CD4-positive, alpha-beta T cell (primary cell): ENCODE results near the gene LRRFIP2. TPM values are rescaled to one million over a fixed set of nuclear protein-coding genes. Genes with fewer than 3 reads are reported as not detected.

Experiments
- ATAC-seq: fragments of 200-7000 bp; cut with Tn5 transposase; one replicate; pipeline ENCODE4 v1.10.0; 2022; ENCODE audit warnings: mild to moderate bottlenecking; ENCODE audit not compliant: poor library complexity
- CTCF ChIA-PET: fragments of 350-600 bp; sonication (Branson Sonifier 250); formaldehyde crosslinking; loops from one replicate; lab custom pipeline; 2021; ENCODE audit warnings: antibody characterized with exemption, inconsistent platforms; lab: Charles Lee
- POLR2A ChIA-PET: fragments of 350-600 bp; sonication (Branson Sonifier 250); formaldehyde crosslinking; loops from one replicate; lab custom pipeline; 2021; ENCODE audit warnings: antibody characterized with exemption, inconsistent platforms; lab: Charles Lee
- DNase-seq, 14 experiments: peaks; one replicate each; pipeline ENCODE4 v3.0.0-alpha.2; 2013 to 2020; ENCODE audit warnings: mixed read lengths in 2 of 14
- H3K27ac ChIP-seq, 2 donors: one replicate each; pipeline versions ENCODE4 v1.5.1 to v1.7.0; 2013; ENCODE audit warnings: low read length in 2 of 2, low read depth in 1 of 2, mild to moderate bottlenecking in 1 of 2
- H3K27me3 ChIP-seq, 2 experiments: 1 replicate in 1 of 2; 2 replicates in 1 of 2; pipeline versions ENCODE4 v1.6.1 to v1.7.0; 2013; ENCODE audit warnings: low read length in 2 of 2, control low read depth in 1 of 2, mild to moderate bottlenecking in 1 of 2, moderate library complexity in 1 of 2; ENCODE audit not compliant: insufficient read depth in 2 of 2, control insufficient read depth in 1 of 2
- H3K36me3 ChIP-seq: one replicate; pipeline ENCODE4 v1.6.1; 2013; ENCODE audit warnings: low read length, control low read depth; ENCODE audit not compliant: insufficient read depth
- H3K4me1 ChIP-seq: one replicate; pipeline ENCODE4 v1.6.1; 2013; ENCODE audit warnings: low read length, control low read depth; ENCODE audit not compliant: insufficient read depth
- H3K4me3 ChIP-seq: one replicate; pipeline ENCODE4 v1.5.1; 2013; ENCODE audit warnings: mild to moderate bottlenecking, low read length, moderate library complexity
- H3K9me3 ChIP-seq, 2 experiments: 1 replicate in 1 of 2; 2 replicates in 1 of 2; pipeline versions ENCODE4 v1.6.1 to v1.7.0; 2013; ENCODE audit warnings: low read length in 2 of 2, mild to moderate bottlenecking in 2 of 2, control low read depth in 1 of 2, moderate library complexity in 1 of 2; ENCODE audit not compliant: control insufficient read depth in 1 of 2, insufficient read depth in 1 of 2
- H3K27ac Mint-ChIP-seq: one replicate; pipeline ENCODE4 v1.8.0; 2020; ENCODE audit warnings: mixed read lengths
- H3K27me3 Mint-ChIP-seq: one replicate; pipeline ENCODE4 v1.8.0; 2021; ENCODE audit warnings: mixed read lengths
- H3K36me3 Mint-ChIP-seq: one replicate; pipeline ENCODE4 v1.8.0; 2021; ENCODE audit warnings: low read depth, mixed read lengths
- H3K4me1 Mint-ChIP-seq: one replicate; pipeline ENCODE4 v1.8.0; 2021; ENCODE audit warnings: low read depth, mixed read lengths
- H3K4me3 Mint-ChIP-seq: one replicate; pipeline ENCODE4 v1.8.0; 2020; ENCODE audit warnings: mild to moderate bottlenecking, mixed read lengths
- H3K9me3 Mint-ChIP-seq: one replicate; pipeline ENCODE4 v1.8.0; 2020; ENCODE audit warnings: mixed read lengths
- intact Hi-C, 2 experiments: fragments of 100-400 bp; cut with DNase I in 1 of 2; cut with micrococcal nuclease in 1 of 2; formaldehyde crosslinking; loops; one replicate each; pipeline versions ENCODE4 v1.15.1 to v1.9.0; 2023 to 2025; cut with DNase I, micrococcal nuclease
- total RNA-seq, 174 experiments: library from RNA in 2 of 174; stranded (reverse) in 2 of 174; gene quantifications; one replicate each; pipeline ENCODE4 v1.2.3 and lab custom pipeline; 2021 to 2026
- TF ChIP-seq, protein P1 (sequence below): fragments of 200-600 bp; IDR thresholded peaks from one replicate; pipeline ENCODE4 v1.8.0; 2022; ENCODE audit warnings: antibody characterized with exemption, mild to moderate bottlenecking

Gene LRRFIP2
- total RNA-seq, 2 experiments from 2014 or later: 34.2 to 34.8 TPM

- intact Hi-C loops: no loop called here
- H3K4me3 ChIP-seq: no peak overlapping the region
- peaks cover 0 to 2% of the 10 kb centered on the region in 2 experiments for H3K27me3 ChIP-seq
- H3K9me3 ChIP-seq: peaks cover 0 to 12% of the 10 kb centered on the region in 2 experiments
- Mint-ChIP-seq H3K27ac (no peak overlapping the region), H3K27me3 (no peaks in the 10 kb centered on the region), H3K9me3 (no peaks in the 10 kb centered on the region), H3K4me1 (peaks cover 34% of the 10 kb centered on the region), H3K4me3 (no peak overlapping the region), H3K36me3 (no peaks in the 10 kb centered on the region)
- TF ChIP-seq, protein P1, sequence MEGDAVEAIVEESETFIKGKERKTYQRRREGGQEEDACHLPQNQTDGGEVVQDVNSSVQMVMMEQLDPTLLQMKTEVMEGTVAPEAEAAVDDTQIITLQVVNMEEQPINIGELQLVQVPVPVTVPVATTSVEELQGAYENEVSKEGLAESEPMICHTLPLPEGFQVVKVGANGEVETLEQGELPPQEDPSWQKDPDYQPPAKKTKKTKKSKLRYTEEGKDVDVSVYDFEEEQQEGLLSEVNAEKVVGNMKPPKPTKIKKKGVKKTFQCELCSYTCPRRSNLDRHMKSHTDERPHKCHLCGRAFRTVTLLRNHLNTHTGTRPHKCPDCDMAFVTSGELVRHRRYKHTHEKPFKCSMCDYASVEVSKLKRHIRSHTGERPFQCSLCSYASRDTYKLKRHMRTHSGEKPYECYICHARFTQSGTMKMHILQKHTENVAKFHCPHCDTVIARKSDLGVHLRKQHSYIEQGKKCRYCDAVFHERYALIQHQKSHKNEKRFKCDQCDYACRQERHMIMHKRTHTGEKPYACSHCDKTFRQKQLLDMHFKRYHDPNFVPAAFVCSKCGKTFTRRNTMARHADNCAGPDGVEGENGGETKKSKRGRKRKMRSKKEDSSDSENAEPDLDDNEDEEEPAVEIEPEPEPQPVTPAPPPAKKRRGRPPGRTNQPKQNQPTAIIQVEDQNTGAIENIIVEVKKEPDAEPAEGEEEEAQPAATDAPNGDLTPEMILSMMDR: no peak
- no peak overlapping the region for H3K27ac ChIP-seq
- H3K36me3 ChIP-seq: no peaks in the 10 kb centered on the region
- DNase-seq (no peak), ATAC-seq (no peak)
- ChIA-PET CTCF (no interaction called here), POLR2A (no interaction called here)
- H3K4me1 ChIP-seq: peaks cover 59% of the 10 kb centered on the region
Measured at GRCh38 chr3:37221407-37221806, 47.0 kb upstream of the LRRFIP2 start.

DNA sequence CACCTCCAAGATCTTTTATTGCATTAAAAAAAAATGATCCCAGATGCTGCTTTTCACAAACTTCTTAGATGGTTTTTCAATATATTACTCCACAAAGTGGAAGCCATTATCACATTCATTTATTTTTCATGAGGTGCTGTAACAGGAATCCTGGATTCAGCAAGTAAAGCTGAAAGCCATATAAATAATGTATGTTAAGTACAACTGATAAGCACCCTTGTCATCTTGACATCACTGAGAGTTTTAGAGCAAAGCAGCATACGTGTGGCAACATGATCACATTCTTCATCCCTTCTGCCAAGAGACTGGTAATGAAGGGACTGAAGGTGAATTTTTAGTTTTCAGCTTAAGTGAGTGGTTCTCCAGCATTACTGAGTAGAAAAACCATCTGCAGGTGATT is 44.9 kb upstream of the LRRFIP2 start:
- ChIA-PET POLR2A (interaction anchor here (0.7 kb wide), 1 partner anchor 226 kb away, joined by 3 read pairs; the partner anchor contains the start of genes EPM2AIP1 and MLH1), CTCF (no interaction called here)
- no peaks in the 10 kb centered on the region for H3K9me3 Mint-ChIP-seq
- intact Hi-C loops: no loop called here
- Histone ChIP-seq H3K4me1 (peaks cover 59% of the 10 kb centered on the region), H3K27me3 (peaks cover 0 to 2% of the 10 kb centered on the region in 2 experiments), H3K36me3 (no peaks in the 10 kb centered on the region), H3K4me3 (no peak overlapping the region), H3K9me3 (peaks cover 0 to 12% of the 10 kb centered on the region in 2 experiments), H3K27ac (no peak overlapping the region)
- no peaks in the 10 kb centered on the region for H3K27me3 Mint-ChIP-seq
- no peak for DNase-seq
- H3K36me3 Mint-ChIP-seq: no peaks in the 10 kb centered on the region
- H3K4me1 Mint-ChIP-seq: peaks cover 21% of the 10 kb centered on the region
- TF ChIP-seq, protein P1: no peak
- no peak overlapping the region for H3K27ac Mint-ChIP-seq
- ATAC-seq: no peak
- no peak overlapping the region for H3K4me3 Mint-ChIP-seq

DNA sequence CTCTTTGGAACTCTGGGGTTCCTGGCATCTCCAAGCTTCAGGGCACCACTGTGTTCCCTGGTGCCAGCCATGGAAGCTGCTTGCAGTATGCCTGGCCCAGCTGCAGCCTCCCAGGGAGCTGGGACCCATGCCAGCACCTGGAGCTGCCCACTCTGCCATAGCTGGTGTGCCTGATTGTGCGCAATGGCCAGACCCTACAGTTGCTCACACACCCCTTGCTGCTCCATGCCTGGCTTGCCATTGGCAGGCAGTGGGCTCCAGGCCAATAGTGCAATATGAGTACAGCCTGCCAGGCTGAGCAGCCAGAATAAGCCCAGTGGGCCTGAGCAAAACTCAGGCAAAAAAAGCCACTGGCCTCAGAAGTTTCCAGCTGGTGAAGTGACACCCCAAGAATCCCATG is 43.8 kb upstream of the LRRFIP2 start:
- ChIA-PET CTCF (no interaction called here), POLR2A (interaction anchor here (0.6 kb wide), 1 partner anchor 64 kb away, joined by 3 read pairs; no protein-coding TSS in a partner anchor)
- H3K9me3 Mint-ChIP-seq: no peaks in the 10 kb centered on the region
- TF ChIP-seq, protein P1: no peak
- Histone ChIP-seq H3K4me3 (no peak overlapping the region), H3K27me3 (peaks cover 0 to 2% of the 10 kb centered on the region in 2 experiments), H3K4me1 (peaks cover 62% of the 10 kb centered on the region), H3K36me3 (no peaks in the 10 kb centered on the region), H3K27ac (peak overlapping the region in 1 of 2 donors; percentile 59), H3K9me3 (peaks cover 0 to 12% of the 10 kb centered on the region in 2 experiments)
- H3K4me3 Mint-ChIP-seq: no peak overlapping the region
- intact Hi-C loops: no loop called here
- DNase-seq (no peak), ATAC-seq (no peak)
- peaks cover 20% of the 10 kb centered on the region for H3K4me1 Mint-ChIP-seq
- H3K27ac Mint-ChIP-seq: no peak overlapping the region
- H3K36me3 Mint-ChIP-seq: no peaks in the 10 kb centered on the region
- no peaks in the 10 kb centered on the region for H3K27me3 Mint-ChIP-seq
